Fibroblast of the aortic adventitia (primary cell): Measurements from ENCODE around the gene URM1. TPM values are rescaled to one million over a fixed set of nuclear protein-coding genes. Genes with fewer than 3 reads are reported as not detected.
"Not testable (repeated sequence)": the region's sequence is repeated elsewhere in the genome, so short reads cannot be mapped to it uniquely, and the experiment has no call there.

ENCODE experiments used
- DNase-seq: peaks from one replicate; pipeline ENCODE4 v3.0.0-alpha.2; 2010; ENCODE audit warnings: low read depth
- H3K4me3 ChIP-seq: 2 replicates; pipeline ENCODE4 v1.5.1; 2011; ENCODE audit warnings: low read depth, mild to moderate bottlenecking, control low read depth, low read length, moderate library complexity
- total RNA-seq: library from RNA; depleted of rRNA; stranded (reverse); fragments of >200 nt; gene quantifications from 2 replicates; pipeline ENCODE4 v1.2.3, GENCODE V29; 2012; ENCODE audit warnings: low replicate concordance
- TF ChIP-seq, protein P1 (sequence below): IDR thresholded peaks from 2 replicates; pipeline ENCODE4 v1.5.1; 2011; ENCODE audit warnings: mild to moderate bottlenecking, low read length, control low read depth, inconsistent platforms; ENCODE audit not compliant: insufficient read depth

Gene URM1
- total RNA-seq, 1 donor = 33.8 TPM

DNA sequence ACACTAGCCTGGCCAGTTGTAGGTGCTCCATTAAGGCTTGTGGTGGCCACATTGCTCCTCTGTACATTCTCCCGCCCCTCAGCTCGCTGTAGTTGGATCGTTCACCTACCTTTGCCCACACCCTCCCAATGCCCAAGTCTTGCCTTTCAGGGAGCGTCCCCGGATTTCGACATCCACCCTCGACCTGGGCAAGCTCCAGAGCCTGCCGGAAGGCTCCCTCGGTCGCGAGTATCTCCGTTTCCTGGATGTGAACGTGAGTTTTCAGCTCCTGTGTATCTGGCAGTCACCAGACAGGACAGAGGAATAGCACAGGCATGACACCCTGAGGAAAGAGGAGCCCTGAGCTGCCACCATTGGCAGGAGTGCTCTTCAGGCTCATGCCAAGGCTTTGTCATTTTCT is 45.5 kb upstream of the URM1 start:
- no peak for DNase-seq
- H3K4me3 ChIP-seq = no peak overlapping the region
- TF ChIP-seq, protein P1, sequence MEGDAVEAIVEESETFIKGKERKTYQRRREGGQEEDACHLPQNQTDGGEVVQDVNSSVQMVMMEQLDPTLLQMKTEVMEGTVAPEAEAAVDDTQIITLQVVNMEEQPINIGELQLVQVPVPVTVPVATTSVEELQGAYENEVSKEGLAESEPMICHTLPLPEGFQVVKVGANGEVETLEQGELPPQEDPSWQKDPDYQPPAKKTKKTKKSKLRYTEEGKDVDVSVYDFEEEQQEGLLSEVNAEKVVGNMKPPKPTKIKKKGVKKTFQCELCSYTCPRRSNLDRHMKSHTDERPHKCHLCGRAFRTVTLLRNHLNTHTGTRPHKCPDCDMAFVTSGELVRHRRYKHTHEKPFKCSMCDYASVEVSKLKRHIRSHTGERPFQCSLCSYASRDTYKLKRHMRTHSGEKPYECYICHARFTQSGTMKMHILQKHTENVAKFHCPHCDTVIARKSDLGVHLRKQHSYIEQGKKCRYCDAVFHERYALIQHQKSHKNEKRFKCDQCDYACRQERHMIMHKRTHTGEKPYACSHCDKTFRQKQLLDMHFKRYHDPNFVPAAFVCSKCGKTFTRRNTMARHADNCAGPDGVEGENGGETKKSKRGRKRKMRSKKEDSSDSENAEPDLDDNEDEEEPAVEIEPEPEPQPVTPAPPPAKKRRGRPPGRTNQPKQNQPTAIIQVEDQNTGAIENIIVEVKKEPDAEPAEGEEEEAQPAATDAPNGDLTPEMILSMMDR = no peak

DNA sequence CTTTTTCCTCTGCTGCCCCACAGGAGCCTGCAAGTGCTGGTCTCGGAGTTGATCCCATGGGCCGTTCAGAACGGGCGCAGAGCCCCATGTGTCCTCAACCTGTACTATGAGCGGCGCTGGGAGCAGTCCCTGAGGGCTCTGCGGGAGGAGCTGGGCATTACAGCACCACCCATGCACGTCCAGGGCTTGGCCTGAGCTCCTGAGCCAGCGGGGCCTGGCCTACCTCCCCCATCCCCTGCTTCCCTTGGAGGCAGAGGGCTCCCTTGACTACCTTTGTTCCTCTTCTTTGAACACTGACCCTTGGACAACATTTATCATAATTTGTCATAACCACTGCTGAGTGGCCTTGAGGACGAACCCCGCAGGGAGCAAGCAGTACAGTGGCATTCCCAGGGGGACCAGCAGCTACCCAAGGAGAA is 37.7 kb upstream of the URM1 start:
- TF ChIP-seq, protein P1 = no peak
- DNase-seq = no peak
- H3K4me3 ChIP-seq = no peak overlapping the region

DNA sequence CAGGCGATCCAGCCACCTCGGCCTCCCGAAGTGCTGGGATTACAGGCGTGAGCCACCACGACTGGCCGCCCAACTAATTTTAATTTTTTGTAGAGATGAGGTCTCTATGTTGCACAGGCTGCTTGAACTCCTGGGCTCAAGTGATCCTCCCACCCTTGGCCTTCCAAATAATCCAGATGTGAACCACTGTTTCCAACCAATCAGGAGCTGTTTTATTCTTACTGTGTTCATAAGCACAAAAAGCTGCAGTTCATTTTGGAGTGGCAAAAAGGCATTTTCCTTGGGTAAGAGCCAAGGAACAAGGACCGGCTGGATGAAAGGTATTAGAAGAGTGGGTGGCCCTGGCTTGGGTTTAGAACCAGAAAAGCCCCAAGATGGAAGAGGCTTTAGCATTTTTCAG is 36.0 kb upstream of the URM1 start:
- no peak for DNase-seq
- no peak overlapping the region for H3K4me3 ChIP-seq
- TF ChIP-seq, protein P1 = no peak

DNA sequence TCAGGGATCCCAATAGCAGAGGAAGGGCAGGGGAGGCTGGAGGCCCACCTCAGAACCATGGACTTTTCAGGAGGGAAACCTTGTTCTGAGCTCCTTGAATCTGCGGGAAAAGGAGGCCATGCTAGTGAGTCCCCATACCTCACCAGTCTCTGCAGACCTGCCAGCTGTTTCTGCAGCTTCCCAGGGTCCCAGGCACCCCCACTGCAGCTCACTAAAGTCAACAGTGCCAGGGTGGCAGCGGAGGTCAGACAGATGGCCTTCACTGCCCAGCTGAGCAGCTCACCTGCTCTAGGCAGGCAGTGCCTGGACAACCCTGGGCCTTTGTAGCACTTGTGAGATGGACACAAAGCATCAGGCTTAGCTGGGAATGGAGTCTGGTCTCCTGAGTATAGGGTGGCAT is 35.3 kb upstream of the URM1 start:
- H3K4me3 ChIP-seq = no peak overlapping the region
- TF ChIP-seq, protein P1 = no peak
- no peak for DNase-seq

DNA sequence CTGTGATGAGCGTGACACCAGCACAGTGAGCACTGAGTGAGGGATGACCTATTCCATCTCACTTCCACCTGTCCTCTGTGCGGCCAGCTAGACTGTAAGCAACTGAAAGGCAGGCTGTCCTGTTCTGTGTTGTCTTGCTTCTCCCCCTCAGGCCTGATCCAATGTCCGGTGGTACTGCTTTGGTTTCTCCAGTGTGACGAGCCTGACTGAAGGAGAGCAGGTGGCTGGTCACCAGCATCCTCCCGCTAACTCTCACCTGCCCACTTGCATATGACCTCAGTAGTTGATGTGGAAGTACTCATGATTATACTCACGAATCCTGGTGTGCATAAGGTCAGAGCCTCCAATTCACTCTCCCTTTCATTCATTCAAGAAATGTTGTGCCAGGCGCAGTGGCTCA is 33.2 kb upstream of the URM1 start:
- TF ChIP-seq, protein P1 = no peak
- no peak overlapping the region for H3K4me3 ChIP-seq
- DNase-seq = no peak

DNA sequence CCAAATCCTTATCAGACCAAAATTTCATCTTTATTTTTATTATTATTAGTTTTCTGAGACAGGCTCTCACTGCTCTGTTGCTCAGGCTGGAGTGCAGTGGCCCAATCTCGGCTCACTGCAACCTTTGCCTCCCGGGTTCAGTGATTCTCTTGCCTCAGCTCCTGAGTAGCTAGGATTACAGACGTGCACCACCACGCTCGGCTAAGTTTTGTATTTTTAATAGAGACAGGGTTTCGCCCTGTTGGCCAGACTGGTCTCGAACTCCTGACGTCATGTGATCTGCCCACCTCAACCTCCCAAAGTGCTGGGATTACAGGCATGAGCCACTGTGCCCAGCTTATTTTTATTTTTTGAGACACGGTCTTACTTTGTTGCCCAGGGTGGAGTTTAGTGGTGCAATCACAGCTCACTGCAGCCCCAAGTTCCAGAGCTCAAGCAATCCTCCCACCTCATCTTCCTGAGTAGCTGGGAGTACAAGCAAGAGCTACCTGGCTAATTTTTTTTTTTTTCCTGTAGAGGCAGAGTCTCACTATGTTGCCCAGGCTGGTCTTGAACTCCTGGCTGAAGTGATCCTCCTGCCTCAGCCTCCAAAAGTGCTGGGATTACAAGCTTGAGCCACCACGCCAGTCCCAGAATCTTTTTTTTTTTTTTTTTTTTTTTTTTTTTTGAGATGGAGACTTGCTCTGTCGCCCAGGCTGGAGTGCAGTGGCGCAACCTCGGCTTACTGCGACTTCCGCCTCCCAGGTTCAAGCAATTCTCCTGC is 32.1 kb upstream of the URM1 start:
- not testable (repeated sequence) for DNase-seq

DNA sequence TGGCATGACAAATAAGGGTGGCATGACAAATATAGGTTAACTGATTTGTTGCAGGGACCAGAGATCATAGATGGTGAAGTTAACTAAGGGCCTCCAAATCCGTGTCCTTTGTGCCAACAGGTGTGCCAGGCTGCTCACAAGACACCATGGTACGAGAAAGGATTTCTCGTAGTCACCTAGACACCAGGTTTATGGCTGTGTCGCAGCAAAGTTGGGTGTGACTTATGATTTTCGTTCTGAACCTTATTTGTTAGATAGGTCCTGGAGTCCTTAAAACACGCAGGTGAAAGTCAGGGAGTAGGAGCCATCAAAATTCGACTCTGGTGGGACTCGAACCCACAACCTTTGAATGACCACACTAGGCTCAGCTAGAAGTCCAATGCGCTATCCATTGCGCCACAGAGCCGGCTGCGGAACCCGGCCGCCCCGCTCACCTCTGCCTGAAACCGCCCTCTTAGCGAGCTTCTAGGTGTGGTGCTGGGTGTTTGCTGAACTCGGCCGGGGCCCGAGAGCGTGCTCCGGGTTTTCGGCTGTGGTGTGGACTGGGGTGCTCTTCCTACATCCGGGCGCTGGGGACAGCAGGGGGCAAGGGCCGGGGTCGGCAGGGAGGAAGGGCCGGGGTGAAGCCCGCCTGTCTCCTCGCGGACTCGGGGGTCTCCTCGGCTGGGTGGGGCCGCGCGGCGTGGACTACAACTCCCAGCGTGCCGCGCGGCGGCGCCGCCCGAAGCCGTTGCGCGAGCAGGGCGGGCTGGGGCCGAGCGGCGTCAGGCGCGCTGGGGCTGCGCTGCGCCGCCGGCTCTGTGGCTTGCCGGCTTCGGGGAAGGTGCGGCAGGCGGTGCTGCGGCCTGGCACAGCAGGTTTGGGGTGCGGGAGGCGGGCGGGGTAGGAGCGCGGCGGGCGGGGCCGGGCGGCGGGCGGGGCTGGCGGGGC is 31.1 kb upstream of the URM1 start, which contains the start of gene SLC27A4:
TSS of gene SLC27A4 (plus strand) at position 767 of the 930 bp plus-strand sequence. CDS start 2,606 bp downstream, outside the sequence.
- peak within 1 kb of the TSS; percentile 80 for H3K4me3 ChIP-seq
- TF ChIP-seq, protein P1 = no peak
- DNase-seq = peak; percentile 60

More for the DNA sequence above, 32.1 kb upstream of the URM1 start:
- not testable (repeated sequence) for H3K4me3 ChIP-seq
